Heart left ventricle (tissue), 13 donors: Measurements from ENCODE around the gene SUB1.

Experiments used
- CTCF ChIP-seq, 12 donors: fragments of 200-600 bp; sonication (generic) in 4 of 12; IDR thresholded peaks; one replicate each; pipeline versions ENCODE4 v1.5.0 to v1.8.0; 2018 to 2022; ENCODE audit warnings: antibody characterized with exemption in 12 of 12, mild to moderate bottlenecking in 5 of 12
- POLR2A ChIP-seq, 2 donors: fragments of 450-650 bp; IDR thresholded peaks; one replicate each; pipeline ENCODE4 v1.6.1; 2017; ENCODE audit warnings: antibody characterized with exemption in 2 of 2, mild to moderate bottlenecking in 2 of 2, moderate library complexity in 2 of 2
- donor health status: ischemic (EF 13 %, LVEDD 7.1; RV severe dilation, severe dysfunction).
- donor health status: DM: no; HTN: yes; CAD: no.
- donor health status: DM: no; HTN: no; CAD: no.
- donor health status: ischemic (EF 25% LVEDD 6.9; RV normal size, moderate dysfunction).
- donor health status: ischemic (EF 25% LVEDD 5.7; RV mildly dilated, moderate dysfunction).
- donor health status: ischemic (EF 35%, LVEDD 5.7; RV mildly dilated, moderate dysfunction).
- donor health status: nonischemic (EF 11% LVEDD 7.7; RV severe dilation, severe dysfunction).
- donor health status: DM: yes; HTN: yes; CAD: no.
- donor health status: PGD.
- donor health status: ischemic (EF 29% LVEDD 5.4; RV normal size, mild dysfunction).
- donor health status: nonischemic (EF 23%, LVEDD 6.1; RV moderate dilation, normal function).

DNA sequence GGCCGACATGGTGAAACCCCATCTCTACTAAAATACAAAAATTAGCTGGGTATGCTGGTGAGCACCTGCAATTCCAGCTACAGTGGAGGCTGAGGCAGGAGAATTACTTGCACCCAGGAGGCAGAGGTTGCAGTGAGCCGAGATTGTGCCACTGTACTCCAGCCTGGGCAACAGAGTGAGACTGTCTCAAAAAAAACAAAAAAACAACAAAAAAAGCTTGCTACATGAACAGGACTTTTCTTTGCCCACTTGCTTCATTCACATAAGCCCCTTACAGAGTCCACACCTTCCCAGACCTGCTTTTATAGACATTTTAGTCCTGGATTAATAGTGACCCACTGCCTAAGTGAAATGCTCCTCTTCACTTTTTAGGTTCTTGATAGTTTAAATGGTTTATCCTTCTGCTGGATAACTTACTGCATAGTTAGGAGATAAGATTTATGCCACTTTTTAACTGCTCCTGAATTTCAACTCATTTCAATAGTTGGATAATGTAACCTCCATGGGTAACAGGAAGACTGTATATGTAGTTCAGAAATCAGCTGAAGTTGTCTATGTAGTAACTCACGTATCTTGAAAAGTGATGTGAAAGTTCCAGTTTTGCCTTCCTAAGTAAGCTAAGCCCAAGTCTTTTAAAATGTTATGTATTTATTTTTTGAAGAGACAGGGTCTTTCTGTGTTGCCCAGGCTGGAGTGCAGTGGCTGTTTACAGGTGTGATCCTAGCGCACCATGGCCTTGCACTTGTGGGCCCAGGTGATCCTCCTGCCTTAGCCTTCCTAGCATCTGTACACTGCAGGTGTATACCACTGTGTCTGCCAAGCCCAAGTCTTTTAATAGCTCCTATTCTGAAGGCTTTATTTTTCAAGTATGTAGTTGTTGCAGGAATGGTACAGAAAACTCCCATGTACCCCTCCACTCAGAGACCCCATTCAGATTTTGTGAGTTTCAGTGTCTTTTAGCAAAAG is 19.7 kb downstream of the SUB1 start:
- TF ChIP-seq POLR2A (IDR thresholded peaks at IDR 0.05) (no peak), CTCF (IDR thresholded peaks at IDR 0.05) (no peak)
